RKO (cell line): ENCODE results near the gene SRSF7.
"Not testable (repeated sequence)": the region's sequence is repeated elsewhere in the genome, so short reads cannot be mapped to it uniquely, and the experiment has no call there.

ENCODE experiments used
- DNase-seq: peaks from one replicate; pipeline ENCODE4 v3.0.0-alpha.2; 2016; ENCODE audit warnings: low spot score

Gene SRSF7

DNA sequence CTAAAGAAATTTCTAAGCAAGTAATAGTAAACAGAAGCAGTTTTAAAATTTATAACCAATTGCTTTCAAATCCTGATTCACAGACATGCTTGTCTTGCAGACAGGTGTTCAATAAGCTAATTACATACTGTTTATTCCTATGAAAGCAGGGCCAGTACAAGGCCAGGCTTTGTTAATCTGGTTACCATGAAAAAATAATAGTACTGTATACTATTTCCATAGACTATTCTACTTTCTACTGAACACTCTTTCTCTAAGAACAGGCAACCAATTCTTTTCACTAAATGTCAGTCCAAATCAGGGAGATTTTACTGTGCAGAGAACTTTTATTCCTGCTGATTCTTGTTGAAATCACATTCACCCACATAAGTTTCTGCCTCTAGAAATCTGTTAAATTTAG lies 2.9 kb upstream of the SRSF7 start:
- DNase-seq, result no peak

DNA sequence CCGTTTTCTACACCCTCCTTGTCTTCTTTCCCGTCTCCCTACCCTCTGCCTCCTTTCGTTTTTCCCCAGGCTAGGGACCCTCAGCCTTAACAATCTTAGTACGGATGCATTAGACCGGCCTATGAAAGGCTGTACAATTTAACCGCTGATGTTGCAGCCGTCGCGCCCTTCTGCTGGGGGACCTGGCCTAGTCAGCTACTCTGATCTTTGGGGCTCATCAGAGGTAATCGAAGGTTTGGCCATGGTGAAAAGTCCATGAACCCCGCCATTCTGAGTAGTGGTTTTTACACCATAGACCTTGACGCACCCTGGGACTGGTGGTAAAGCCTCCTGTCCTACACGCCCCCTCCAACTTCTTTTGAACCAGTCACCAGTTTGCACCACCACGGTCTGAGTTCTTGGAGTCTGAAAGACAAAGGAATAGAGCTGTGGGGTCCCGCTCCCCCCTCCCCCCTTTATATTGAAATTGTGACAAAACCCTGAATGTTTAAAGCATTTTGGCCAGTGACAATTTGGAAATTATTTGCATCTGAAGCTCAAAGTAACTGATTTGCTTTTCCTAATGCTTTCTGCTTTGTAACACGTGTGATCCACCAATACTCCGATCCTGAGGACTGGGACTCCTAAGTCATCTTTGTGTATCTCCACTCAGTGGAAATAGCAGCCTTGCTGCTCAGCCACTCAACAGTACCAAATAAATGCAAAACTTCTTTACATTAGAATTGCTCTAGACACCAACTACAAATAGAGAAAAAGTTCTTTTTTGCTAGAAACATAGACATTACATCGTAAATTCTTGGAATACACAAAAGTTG lies 642 bp upstream of the SRSF7 start:
- peak; percentile 37 for DNase-seq

DNA sequence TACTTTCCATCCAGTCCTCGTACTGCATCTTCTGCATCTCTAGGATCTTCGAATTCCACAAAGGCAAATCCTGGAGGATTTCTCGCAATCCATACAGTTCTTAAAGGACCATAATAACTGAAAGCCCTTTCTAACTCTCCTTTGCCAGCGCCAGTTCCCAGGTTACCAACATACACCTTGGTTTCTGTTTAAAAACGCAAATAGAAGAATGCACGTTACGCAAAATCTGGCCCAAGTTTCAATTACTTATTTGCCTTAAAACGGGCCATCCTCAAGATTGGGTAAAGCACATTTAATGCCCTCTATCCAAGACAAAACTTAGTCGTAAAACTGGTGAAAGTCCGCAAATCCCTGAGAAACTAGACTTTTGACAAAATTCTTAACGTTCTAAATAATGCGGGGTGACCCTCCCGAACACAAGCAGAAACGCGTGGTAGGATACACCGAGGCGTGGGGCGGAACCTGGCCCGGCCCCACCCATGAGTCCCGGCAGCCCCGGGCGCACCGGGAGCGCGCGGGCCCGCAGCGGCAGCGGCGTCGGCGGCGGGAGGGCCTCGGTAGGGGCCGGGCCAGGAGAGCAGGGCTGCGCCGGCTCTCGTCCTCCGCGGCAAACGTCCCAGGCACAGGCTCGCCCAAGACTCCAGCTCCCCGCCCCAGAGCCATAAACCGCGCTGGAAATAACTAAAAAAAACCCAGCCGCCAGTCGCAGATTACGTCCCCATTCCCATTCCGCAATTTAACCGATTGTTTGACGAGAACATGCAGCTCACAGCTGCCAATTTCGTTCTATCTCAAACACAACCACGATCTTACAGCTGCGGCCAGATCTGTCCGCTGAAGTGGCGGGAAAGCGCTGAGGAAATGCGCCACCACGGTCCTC lies 910 bp downstream of the SRSF7 start:
- DNase-seq, result peak; percentile 57

DNA sequence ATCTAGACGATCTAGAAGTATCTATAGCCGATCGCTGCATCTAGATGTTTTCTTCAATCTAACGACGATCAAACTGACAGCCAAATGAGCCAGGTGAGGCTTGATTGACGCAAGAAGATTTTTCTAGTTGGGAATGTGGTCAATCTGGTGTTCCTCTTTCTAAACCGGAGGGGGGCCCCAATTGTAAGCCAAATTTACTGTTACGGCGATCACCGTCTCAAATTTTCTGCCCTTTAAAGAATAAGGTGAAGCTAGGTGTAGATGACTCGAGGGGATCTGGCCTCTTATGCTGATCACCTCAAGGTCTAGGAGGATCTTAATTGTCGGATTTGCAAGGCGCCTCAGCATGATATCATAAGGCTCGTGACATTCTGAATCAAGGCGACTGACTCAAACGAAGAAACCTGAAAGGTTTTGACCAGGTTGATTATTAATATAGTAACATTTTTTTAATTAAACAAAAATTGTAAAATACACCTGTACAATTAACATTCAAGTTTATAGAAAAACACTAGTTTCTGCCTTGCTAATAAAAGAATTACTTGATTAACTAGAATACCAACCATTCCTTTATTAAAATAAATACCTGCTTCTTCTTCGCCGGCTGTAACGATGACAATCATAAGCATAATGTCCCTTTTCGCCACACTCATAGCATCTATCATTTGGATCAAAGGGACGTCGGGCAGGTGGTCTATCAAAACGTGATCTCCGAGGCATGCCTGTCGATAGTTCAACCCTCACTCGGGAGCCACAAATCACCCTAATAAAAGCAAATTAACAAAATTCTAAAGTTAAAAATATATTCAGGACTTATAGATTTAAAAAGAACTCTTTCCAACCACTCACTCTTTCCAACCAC lies 2.0 kb downstream of the SRSF7 start:
- peak; percentile 60 for DNase-seq

DNA sequence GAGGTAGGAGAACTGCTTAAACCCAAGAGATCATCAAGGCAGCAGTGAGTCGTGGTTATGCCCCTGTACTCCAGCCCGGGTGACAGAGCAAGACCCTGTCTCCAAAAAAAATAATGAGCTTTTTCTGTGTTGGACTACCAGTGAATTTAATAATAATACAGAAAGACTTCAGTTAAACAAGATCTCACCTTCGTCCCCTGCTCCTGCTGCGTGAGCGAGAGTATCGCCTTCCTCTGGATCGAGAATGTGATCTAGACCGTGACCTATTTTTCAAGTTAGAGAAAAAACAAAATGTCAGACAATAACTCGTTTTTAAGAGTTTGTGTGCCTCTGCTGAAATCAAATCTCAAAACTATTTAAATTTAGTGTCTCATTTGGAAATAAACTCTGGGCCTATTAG lies 2.8 kb downstream of the SRSF7 start:
- no peak for DNase-seq

DNA sequence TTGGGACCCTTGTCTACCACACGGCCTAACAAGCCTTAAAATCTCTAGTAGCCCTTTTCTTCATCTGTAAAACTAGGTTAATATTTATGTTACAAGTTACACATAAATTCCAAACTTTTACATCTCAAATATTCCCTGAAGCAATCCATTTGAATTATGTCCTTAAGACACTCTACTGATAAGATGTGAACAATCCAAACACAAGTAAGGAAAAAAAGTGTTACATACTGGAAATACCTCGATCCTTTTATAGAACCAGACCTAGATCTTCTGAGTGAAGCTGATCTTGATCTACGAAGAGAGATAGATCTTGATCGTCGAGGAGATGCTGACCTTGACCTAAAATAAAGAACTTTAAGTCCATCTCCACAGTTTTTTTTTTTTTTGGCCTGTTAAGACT lies 3.3 kb downstream of the SRSF7 start:
- no peak for DNase-seq

DNA sequence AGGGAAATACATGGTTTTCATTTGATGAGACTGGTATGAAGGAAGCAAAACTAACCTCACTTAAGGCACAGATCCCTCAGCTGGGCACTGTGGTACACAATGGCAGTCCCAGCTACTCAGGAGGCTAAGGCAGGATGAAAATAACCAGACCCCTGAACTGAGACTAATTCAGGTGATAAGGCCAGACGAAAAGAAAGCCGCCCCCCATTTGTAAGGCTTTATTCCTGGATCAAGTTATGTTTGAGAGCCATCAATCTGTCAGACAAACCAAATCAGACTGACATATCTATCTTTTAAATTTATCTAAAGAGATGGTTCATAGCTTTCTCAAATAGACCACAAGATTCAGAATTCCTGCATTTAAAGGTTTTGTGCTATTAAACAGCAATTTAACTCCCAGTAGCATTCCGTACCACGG lies 4.1 kb downstream of the SRSF7 start:
- no peak for DNase-seq

DNA sequence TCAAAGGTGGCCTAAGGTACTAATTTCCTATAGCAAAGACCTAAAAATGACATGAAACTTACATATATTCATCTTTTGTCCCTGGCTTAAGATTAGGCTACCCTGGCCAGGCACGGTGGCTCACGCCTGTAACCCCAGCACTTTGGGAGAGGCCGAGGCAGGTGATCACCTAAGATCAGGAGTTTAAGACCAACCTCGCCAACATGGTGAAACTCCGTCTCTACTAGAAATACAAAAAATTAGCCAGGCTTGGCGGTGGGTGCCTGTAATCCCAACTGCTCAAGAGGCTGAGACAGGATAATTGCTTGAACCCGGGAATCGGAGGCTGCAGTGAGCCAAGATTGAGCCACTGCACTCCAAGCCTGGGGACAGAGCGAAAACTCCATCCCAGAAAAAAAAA lies 5.9 kb downstream of the SRSF7 start:
- no peak for DNase-seq

DNA sequence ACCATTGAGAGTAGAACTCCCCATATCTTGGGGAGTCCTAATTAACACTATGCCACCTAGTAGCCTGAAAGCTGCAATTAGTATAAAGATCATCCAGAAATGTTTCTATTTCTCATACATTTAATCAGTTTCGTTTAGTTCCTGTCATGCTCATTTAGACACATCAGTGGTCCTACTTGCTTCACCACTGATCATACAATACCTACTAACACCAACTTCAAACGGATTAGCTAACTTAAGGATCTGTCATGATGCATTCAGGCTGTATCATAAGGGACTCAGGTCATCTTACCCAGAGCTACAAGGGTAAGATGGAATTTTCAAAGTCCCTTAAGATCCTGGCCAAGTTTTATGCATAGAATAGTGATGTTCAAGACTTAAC lies 6.8 kb downstream of the SRSF7 start:
- peak; percentile 40 for DNase-seq

DNA sequence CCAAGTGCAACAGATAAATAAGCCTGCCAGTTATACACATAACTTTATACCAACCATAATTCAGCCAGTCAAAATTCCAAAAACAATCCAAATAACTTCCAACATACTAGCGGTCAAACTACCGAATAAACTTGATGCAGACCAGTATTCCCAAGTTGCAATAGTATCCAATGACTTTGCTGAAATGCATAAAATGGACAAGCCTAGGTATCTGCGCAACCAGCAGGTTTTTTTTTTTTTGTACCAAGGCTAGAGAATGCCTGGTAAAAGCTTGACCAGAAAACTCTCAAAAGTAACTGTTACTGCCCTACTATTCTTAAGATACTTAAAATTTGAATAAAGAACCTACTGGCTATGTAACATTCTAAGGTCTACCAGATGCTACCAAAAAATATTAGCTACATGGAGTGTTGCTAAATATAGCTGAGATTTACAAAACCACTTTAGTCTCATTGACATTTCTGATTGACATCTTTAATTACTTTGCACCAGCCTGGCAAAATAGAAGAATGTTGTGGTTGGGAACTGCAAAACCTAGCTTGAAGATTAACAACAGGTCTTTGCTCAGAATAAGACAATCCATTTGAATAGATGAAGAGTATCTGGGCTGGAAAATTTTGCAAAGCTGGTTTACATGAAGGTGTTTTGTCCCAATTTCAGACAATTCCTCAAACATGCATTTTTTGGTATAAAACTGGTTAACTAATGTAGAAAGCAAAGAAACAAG lies 7.3 kb downstream of the SRSF7 start:
- no peak for DNase-seq

DNA sequence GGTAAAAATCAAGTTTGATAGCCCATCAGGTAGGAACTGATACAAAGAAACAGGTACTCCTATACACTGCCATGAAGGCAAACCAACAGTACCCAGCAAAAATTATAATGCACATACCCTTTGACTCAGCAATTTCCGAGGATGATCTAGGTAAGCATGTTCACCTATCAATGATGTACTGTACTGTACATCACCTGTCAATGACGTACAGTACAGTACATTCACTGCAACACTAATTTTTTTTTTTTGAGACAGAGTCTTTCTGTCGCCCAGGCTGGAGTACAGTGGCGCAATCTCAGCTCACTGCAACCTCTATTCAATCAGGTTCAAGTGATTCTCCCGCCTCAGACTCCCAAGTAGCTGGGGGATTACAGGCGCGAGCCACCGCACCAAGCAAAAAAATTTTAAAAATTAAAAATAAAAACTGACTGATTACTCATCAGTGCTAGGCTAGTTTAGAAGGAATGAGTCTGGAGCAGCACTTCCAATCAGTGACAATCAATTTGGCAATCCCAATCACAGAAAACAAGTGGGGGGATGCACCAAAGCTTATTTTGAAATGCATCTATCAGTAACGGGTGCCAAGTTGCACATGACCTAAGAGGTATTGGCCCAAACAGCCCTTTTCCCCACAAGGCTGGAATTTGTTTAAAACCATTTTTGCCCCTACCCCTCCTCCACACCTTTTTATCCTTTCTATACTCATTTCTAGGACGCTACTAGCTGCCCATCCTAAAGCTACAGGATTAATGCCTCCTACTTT lies 8.2 kb downstream of the SRSF7 start:
- DNase-seq, result no peak

DNA sequence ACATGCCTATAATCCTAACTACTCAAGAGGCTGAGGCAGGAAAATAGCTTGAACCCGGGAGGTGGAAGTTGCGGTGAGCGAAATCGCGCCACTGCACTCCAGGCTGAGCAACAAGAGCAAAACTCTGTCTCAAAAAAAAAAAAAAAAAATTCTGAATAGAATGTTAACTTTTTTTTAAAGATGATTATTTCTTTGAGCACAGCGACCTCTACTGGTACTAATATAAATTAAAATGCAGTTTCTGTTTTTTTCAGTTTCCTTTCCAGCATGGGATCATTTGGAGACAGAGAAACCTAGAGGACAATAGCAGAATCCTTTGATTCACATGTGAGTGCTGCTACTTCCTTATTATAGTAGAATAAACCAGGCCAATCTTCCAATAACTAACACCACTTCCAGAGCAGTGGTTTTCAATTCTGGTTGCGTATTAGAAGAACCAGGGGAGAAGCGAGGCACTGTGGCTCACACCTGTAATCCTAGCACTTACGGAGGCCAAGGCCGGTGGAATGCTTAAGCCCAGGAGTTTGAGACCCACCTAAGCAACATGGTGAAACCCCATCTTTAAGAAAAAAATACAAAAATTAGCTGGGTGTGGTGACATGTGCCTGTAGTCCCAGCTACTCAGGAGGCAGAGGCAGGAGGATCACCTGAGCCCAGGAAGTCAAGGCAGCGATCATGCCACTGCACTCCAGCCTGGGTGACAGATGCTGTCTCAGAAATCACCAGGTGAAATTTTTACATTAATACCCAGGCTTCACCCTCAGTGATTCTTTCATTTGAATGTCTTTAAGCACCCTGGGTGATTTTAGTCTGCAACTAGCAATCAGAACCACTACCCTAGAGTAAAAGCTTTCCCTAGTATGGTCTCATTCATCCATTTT lies 10.1 kb downstream of the SRSF7 start:
- peak; percentile 74 for DNase-seq

DNA sequence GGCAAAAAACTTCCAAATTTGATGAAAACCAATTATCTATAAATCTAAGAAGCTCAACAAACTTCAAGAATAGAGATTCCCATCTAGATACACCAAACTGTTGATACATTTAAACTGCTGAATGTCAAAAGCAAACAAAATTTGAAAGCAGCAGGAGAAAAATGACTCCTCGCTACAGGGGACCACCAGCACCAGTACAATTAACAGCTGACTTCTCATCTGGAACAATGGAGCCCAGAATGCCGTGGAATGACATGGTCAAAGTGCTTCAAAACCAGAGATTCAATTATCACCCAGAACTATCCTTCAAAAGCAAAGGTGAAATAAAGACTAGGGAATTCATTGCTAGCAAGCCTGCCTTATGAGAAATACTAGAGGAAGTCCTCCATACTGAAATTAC lies 11.6 kb downstream of the SRSF7 start:
- no peak for DNase-seq

DNA sequence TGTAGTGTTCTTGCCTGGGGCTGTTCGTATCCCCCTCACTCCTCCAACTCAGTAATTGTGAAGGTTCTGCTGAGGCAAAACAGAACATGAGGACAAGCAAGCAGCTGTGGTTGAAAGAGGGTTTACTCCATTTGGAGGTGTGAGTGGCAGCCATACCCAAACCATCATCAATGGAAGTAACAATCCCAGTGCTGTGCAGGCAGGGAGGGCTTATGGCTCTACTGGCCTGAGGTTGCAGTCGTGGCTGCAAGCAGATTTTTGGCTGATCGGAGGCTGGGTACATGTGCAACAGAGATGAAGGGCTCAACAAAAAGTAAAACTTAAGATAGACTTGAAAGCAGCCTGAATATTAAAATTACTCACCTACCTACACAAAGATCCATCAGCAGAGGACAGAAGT lies 13.2 kb downstream of the SRSF7 start:
- no peak for DNase-seq

DNA sequence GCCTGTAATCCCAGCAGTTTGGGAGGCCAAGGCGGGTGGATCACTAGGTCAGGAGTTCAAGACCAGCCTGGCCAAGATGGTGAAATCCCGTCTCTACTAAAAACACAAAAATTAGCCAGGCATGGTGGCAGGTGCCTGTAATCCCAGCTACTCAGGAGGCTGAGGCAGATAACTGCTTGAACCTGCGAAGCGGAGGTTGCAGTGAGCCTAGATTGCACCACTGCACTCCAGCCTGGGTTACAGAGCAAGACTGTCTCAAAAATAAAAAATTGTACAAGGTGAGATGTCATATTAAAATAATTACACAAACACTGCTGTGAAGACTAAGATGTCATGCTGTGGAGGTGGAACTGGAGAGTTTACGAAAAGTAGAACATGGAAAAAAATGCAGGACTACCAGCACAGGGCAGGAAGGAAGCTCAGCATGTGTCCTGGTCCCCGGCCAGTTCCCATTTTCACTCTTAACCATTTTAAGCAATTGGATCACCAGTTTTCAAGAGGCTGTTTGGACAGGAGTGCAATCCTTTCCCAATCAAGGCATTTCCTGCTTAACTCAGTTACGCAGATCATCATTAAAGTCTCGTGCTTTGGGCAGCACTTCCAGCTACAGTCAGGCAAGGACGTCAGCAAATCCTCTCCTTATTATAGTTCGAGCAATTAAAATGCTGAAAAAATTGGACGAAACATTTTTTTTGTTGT lies 14.0 kb downstream of the SRSF7 start:
- DNase-seq, result not testable (repeated sequence)

DNA sequence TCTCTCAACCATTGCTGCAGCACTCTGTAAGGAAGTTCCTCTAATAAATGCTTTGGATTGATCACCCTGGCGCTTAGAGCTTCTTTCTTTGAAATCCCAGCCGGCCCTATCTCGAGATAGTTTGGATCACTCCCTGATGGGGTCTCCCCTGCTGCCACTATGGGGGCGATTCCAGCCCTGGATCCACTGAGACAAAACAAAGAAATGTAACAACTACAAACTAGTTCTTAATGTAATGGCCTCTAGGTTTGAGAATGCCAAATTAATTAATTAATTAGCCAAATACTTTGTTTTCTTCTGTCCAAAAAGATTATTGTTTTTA lies 15.2 kb downstream of the SRSF7 start:
- DNase-seq, result no peak

DNA sequence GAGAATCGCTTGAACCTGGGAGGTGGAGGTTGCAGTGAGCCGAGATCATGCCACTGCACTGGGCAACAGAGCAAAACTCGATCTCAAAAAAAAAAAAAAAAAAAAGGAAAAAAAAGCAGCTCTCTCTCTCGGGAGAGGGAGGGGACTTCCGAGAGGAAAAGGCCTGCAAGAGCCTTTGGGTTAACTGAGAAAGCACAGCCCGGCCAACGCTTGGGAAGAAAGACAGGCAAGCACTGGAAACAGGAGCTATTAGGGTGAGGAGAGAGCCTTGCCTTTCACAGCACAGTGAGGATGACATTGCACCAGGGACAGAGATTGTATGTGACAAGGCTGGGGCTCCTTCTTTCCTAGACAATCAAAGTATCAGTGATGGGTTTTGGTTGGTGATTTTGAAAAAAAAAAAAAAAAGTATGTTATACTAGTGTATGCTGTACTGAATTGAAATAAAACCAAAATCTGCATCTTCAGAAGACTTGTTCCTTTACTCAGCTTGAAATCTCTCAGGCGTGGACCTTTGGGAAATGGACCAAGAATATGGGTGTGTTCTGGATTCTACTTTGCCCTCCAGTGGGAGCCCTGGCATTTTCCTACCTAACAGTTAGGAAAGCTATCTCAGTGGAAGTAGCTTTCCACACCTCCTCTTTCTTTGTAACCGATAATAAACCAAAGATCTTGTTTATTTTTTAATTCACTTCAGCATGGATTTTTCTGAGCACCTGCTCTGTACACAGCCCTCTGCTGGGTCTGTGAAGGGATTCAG lies 16.7 kb downstream of the SRSF7 start:
- no peak for DNase-seq

DNA sequence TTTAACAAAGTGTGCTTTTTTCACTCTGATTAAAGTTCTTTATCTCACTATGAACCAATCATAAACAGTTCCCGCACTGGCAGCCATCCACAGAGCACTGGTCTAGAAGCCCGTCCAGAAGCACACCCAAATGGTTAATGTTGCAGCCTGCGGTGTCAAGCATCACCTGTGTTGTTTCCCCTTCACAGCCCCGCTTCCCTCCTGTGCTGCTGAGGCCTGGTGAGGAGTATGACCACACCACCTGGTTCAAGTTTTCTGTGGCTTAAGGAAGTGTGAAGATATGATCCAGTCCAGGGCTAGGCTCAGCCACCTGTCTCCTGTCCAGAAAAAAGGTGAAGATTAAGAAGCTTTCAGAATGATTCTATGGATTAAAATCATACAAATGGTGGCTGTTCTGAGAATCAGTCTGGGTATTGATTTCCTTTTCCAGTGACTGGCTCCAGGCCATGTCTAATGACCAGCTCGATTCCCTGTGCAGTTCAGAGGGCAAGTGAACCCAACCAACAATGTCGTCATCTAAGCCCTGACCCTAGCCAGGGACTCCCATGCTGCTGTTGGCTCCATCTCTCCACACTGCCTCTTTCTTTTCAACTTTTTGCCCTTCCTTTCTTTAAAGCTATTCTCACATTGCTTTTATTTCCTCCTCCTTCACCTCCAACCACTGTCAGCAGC lies 17.7 kb downstream of the SRSF7 start:
- no peak for DNase-seq
